ENCODE measurements around the gene SPEF2. TPM values are rescaled to one million over a fixed set of nuclear protein-coding genes. Genes with fewer than 3 reads are reported as not detected.

SPEF2 gene
- total and polyA plus RNA-seq, 2 of the 13 experiments (the other 11 are each of a cell fraction or from before 2014, with no cell fraction given) = 1.5 to 2.3 TPM

DNA sequence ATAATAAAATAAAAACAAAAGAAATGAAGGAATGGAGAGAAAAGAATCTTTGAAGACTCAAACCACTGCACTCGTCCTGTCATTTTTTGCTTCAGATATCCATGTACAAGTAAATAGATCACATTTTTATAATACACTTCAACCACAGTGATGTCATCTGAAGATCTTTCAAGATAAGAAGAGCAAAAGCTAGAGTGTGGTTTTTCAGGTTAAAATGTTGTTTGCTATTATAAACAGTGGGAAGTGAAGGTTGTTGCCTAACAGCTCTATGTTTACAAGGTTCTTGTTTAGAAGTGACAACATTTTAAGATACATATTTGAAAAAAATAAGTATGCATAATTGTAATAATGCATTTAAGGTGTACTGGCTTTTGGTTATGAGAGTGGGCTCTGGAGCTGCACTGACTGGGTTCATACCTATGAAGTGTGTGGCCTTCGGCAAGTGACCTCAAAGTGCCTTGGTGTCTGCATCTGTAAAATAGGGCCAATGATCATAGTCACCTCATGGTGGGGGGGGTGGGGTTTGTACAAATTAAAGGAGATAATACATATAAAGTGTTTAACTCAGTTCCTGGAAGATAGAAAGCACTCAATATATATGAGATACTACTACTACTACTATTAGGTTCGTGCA lies 193.6 kb downstream of the SPEF2 start:
- POLR2A ChIA-PET = no interaction called here
- intact Hi-C loops (cut with micrococcal nuclease; ENCODE audit: unreplicated experiment) = no loop called here
- BruUV-seq (replicated peaks) = no TSS peak
- Histone ChIP-seq H2AFZ (ENCODE audit: low read length) (no peak overlapping the region), H3K4me3 (replicated peaks in 1 of 3; ENCODE audit: insufficient read depth in 1 of 3, low read depth in 2 of 3, low read length in 3 of 3) (no peak overlapping the region), H3K27me3 (ENCODE audit: control insufficient read depth in 1 of 2, insufficient read depth in 2 of 2, low read length in 2 of 2) (no peaks in the 10 kb centered on the region), H3K4me1 (ENCODE audit: insufficient read depth, low read length) (no peaks in the 10 kb centered on the region), H3K4me2 (ENCODE audit: low read depth, low read length) (no peak overlapping the region), H3K36me3 (replicated peaks in 1 of 2; ENCODE audit: control insufficient read depth in 1 of 2, insufficient read depth in 2 of 2, low read length in 2 of 2) (no peaks in the 10 kb centered on the region), H3K79me2 (ENCODE audit: insufficient read depth, low read length) (no peaks in the 10 kb centered on the region), H3K9ac (ENCODE audit: insufficient read depth, low read depth, low read length) (no peak overlapping the region), H4K20me1 (ENCODE audit: insufficient read depth, low read length) (no peaks in the 10 kb centered on the region), H3K9me3 (ENCODE audit: low read length) (no peaks in the 10 kb centered on the region), H3K27ac (ENCODE audit: extremely low read length, insufficient read depth, low read length) (no peak overlapping the region)
- 32% methylated on average over 3 of the region's 3 CpGs for WGBS (ENCODE audit: low lambda C conversion rate)
- DNase-seq (ENCODE audit: low spot score) (no peak), FAIRE-seq (no peak), ATAC-seq (no peak)
- TF ChIP-seq ZNF766 (CRISPR knock-in tag; IDR thresholded peaks at IDR 0.05; ENCODE audit: borderline replicate concordance) = no peak
- TF ChIP-seq SRSF9 (IDR thresholded peaks at IDR 0.05; ENCODE audit: borderline replicate concordance, insufficient read depth, low read depth, low read length, poor library complexity, severe bottlenecking) = no peak
- no peak for TF ChIP-seq EHMT2 (IDR thresholded peaks at IDR 0.05; ENCODE audit: borderline replicate concordance, low read depth, low read length)
- TF ChIP-seq ELF3 (CRISPR knock-in tag; IDR thresholded peaks at IDR 0.05) = no peak
- TF ChIP-seq ZNF839 (CRISPR knock-in tag; IDR thresholded peaks at IDR 0.05; ENCODE audit: borderline replicate concordance) = no peak
- TF ChIP-seq, protein P1, sequence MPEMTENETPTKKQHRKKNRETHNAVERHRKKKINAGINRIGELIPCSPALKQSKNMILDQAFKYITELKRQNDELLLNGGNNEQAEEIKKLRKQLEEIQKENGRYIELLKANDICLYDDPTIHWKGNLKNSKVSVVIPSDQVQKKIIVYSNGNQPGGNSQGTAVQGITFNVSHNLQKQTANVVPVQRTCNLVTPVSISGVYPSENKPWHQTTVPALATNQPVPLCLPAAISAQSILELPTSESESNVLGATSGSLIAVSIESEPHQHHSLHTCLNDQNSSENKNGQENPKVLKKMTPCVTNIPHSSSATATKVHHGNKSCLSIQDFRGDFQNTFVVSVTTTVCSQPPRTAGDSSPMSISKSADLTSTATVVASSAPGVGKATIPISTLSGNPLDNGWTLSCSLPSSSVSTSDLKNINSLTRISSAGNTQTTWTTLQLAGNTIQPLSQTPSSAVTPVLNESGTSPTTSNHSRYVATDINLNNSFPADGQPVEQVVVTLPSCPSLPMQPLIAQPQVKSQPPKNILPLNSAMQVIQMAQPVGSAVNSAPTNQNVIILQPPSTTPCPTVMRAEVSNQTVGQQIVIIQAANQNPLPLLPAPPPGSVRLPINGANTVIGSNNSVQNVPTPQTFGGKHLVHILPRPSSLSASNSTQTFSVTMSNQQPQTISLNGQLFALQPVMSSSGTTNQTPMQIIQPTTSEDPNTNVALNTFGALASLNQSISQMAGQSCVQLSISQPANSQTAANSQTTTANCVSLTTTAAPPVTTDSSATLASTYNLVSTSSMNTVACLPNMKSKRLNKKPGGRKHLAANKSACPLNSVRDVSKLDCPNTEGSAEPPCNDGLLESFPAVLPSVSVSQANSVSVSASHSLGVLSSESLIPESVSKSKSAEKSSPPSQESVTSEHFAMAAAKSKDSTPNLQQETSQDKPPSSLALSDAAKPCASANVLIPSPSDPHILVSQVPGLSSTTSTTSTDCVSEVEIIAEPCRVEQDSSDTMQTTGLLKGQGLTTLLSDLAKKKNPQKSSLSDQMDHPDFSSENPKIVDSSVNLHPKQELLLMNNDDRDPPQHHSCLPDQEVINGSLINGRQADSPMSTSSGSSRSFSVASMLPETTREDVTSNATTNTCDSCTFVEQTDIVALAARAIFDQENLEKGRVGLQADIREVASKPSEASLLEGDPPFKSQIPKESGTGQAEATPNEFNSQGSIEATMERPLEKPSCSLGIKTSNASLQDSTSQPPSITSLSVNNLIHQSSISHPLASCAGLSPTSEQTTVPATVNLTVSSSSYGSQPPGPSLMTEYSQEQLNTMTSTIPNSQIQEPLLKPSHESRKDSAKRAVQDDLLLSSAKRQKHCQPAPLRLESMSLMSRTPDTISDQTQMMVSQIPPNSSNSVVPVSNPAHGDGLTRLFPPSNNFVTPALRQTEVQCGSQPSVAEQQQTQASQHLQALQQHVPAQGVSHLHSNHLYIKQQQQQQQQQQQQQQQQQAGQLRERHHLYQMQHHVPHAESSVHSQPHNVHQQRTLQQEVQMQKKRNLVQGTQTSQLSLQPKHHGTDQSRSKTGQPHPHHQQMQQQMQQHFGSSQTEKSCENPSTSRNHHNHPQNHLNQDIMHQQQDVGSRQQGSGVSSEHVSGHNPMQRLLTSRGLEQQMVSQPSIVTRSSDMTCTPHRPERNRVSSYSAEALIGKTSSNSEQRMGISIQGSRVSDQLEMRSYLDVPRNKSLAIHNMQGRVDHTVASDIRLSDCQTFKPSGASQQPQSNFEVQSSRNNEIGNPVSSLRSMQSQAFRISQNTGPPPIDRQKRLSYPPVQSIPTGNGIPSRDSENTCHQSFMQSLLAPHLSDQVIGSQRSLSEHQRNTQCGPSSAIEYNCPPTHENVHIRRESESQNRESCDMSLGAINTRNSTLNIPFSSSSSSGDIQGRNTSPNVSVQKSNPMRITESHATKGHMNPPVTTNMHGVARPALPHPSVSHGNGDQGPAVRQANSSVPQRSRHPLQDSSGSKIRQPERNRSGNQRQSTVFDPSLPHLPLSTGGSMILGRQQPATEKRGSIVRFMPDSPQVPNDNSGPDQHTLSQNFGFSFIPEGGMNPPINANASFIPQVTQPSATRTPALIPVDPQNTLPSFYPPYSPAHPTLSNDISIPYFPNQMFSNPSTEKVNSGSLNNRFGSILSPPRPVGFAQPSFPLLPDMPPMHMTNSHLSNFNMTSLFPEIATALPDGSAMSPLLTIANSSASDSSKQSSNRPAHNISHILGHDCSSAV (CRISPR knock-in tag; IDR thresholded peaks at IDR 0.05; ENCODE audit: borderline replicate concordance) = no peak
- no peak for TF ChIP-seq PCBP1 (IDR thresholded peaks at IDR 0.05; ENCODE audit: borderline replicate concordance, low read depth, low read length)
- TF ChIP-seq ATM (IDR thresholded peaks at IDR 0.05; ENCODE audit: borderline replicate concordance) = no peak
- no peak for TF ChIP-seq SP2 (CRISPR knock-in tag; IDR thresholded peaks at IDR 0.05)
- TF ChIP-seq, protein P2, sequence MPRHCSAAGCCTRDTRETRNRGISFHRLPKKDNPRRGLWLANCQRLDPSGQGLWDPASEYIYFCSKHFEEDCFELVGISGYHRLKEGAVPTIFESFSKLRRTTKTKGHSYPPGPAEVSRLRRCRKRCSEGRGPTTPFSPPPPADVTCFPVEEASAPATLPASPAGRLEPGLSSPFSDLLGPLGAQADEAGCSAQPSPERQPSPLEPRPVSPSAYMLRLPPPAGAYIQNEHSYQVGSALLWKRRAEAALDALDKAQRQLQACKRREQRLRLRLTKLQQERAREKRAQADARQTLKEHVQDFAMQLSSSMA (CRISPR knock-in tag; IDR thresholded peaks at IDR 0.05) = no peak
- no peak for TF ChIP-seq TBP (CRISPR knock-in tag; IDR thresholded peaks at IDR 0.05)
- CTCF ChIA-PET (ENCODE audit: low intra/inter-chr PET ratio, low total read pairs) = no interaction called here
- in situ Hi-C loops (cut with HindIII; ENCODE audit: extremely low pct_ligation_motif_present, low pct_unique_long_range_greater_than_20kb) = no loop called here
